Transverse colon (tissue), 4 donors: ENCODE results near the gene CSPG5. TPM values are rescaled to one million over a fixed set of nuclear protein-coding genes. Genes with fewer than 3 reads are reported as not detected.

Experiments
- DNase-seq: peaks from one replicate; pipeline ENCODE4 v3.0.0-alpha.2; 2019
- H3K27ac ChIP-seq, 4 donors: fragments of 200-600 bp; sonication (generic); 2 replicates each; pipeline ENCODE4 v1.5.1; 2016 to 2018; ENCODE audit warnings: inconsistent platforms in 4 of 4
- H3K27me3 ChIP-seq: fragments of 200-600 bp; sonication (generic); 2 replicates; pipeline ENCODE4 v1.5.1; 2017; ENCODE audit warnings: inconsistent platforms
- H3K36me3 ChIP-seq, 4 donors: fragments of 200-600 bp; sonication (generic); 2 replicates each; pipeline ENCODE4 v1.5.1; 2017 to 2019; ENCODE audit warnings: inconsistent platforms in 4 of 4
- H3K4me1 ChIP-seq, 4 donors: fragments of 200-600 bp; sonication (generic); 2 replicates each; pipeline ENCODE4 v1.5.1; 2017 to 2020; ENCODE audit warnings: inconsistent platforms in 4 of 4
- H3K4me3 ChIP-seq, 4 donors: fragments of 200-600 bp; sonication (generic); 1 replicate in 1 of 4; 2 replicates in 3 of 4; pipeline versions ENCODE4 v1.5.1 to v1.6.1; 2017 to 2019; ENCODE audit warnings: inconsistent platforms in 4 of 4
- H3K9me3 ChIP-seq, 2 donors: fragments of 200-600 bp; sonication (generic); 2 replicates each; pipeline ENCODE4 v1.5.1; 2017 to 2019; ENCODE audit warnings: inconsistent platforms in 2 of 2
- EP300 ChIP-seq: sonication (generic); formaldehyde crosslinking; IDR thresholded peaks from one replicate; pipeline ENCODE4 v1.6.1; 2017; ENCODE audit warnings: antibody characterized with exemption, low read depth
- POLR2A ChIP-seq: fragments of 450-650 bp; IDR thresholded peaks from one replicate; pipeline ENCODE4 v1.6.1; 2016; ENCODE audit warnings: antibody characterized with exemption, mild to moderate bottlenecking, moderate library complexity
- POLR2AphosphoS5 ChIP-seq, 3 donors: sonication (generic); formaldehyde crosslinking; IDR thresholded peaks; one replicate each; pipeline ENCODE4 v1.6.1; 2016; ENCODE audit warnings: antibody characterized with exemption in 3 of 3
- WGBS, 2 donors: methylation state at CpG; one replicate each; pipeline ENCODE4 v1.1.5; 2018; ENCODE audit warnings: low coverage in 1 of 2; 5-methylcytosine and 5-hydroxymethylcytosine counted together
- in situ Hi-C, 4 donors: fragments of 200-750 bp; cut with MboI; loops; one replicate each; pipeline versions ENCODE4 v1.15.0 to v1.15.1; 2017; ENCODE audit warnings: low sequenced_read_pairs in 3 of 4, low pct_ligation_motif_present in 1 of 4, low pct_unique_long_range_greater_than_20kb in 1 of 4
- intact Hi-C: fragments of 100-400 bp; cut with DNase I; formaldehyde crosslinking; loops from one replicate; pipeline ENCODE4 v1.15.1; 2023; ENCODE audit warnings: low total_unique reads
- total RNA-seq, 4 donors: library from RNA; depleted of rRNA; stranded (reverse); fragments of >200 nt; gene quantifications; one replicate each; pipeline ENCODE4 v1.1.0, GENCODE V29; 2016
- TF ChIP-seq, protein P1 (sequence below), 5 experiments: fragments of 200-600 bp in 3 of 5; fragments of 450-650 bp in 2 of 5; sonication (generic) in 3 of 5; IDR thresholded peaks; 1 replicate in 2 of 5; 2 replicates in 3 of 5; pipeline ENCODE4 v1.5.1; 2016 to 2017; ENCODE audit warnings: antibody characterized with exemption in 5 of 5, inconsistent platforms in 3 of 5, mild to moderate bottlenecking in 2 of 5, moderate library complexity in 1 of 5

The CSPG5 gene
- total RNA-seq, 4 donors from 2014 or later: 0.60 to 2.6 (median 0.96) TPM; not detected in 1

DNA sequence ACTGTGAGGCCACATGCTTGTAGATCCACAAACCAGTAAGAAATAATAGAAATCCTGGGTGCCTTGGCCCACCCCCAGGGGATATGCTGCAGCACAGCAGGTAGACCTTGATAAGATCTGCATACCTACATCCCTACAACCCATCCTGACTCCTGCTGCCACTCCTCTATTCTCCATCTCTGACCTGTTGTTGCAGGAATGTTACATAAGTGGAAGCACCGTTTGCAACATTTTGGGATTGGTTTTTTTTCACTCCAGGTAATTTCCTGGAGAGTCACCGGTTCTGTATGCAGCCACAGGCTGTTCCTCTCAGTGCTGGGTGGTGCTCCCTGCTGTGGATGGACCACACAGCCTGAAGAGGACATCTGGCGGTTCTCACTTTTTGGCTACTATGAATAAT, 16.1 kb upstream of the CSPG5 start:
- H3K36me3 ChIP-seq: peaks cover 0 to 3% (median under 1%) of the 10 kb centered on the region in 4 donors
- H3K9me3 ChIP-seq: no peaks in the 10 kb centered on the region
- no peak for DNase-seq
- in situ Hi-C loops: no loop called here
- H3K27me3 ChIP-seq: no peaks in the 10 kb centered on the region
- no peak overlapping the region for H3K4me3 ChIP-seq
- H3K4me1 ChIP-seq: no peaks in the 10 kb centered on the region
- H3K27ac ChIP-seq: no peak overlapping the region
- 76% methylated on average over 3 of the region's 3 CpGs; no CpG with 5 or more reads in 1 of the 2 donors for WGBS, 2 donors
- intact Hi-C loops: no loop called here
- no peak for TF ChIP-seq POLR2AphosphoS5 (IDR thresholded peaks at IDR 0.05)
- TF ChIP-seq EP300: no peak
- no peak for TF ChIP-seq POLR2A
- TF ChIP-seq, protein P1, sequence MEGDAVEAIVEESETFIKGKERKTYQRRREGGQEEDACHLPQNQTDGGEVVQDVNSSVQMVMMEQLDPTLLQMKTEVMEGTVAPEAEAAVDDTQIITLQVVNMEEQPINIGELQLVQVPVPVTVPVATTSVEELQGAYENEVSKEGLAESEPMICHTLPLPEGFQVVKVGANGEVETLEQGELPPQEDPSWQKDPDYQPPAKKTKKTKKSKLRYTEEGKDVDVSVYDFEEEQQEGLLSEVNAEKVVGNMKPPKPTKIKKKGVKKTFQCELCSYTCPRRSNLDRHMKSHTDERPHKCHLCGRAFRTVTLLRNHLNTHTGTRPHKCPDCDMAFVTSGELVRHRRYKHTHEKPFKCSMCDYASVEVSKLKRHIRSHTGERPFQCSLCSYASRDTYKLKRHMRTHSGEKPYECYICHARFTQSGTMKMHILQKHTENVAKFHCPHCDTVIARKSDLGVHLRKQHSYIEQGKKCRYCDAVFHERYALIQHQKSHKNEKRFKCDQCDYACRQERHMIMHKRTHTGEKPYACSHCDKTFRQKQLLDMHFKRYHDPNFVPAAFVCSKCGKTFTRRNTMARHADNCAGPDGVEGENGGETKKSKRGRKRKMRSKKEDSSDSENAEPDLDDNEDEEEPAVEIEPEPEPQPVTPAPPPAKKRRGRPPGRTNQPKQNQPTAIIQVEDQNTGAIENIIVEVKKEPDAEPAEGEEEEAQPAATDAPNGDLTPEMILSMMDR (IDR thresholded peaks at IDR 0.05): no peak

DNA sequence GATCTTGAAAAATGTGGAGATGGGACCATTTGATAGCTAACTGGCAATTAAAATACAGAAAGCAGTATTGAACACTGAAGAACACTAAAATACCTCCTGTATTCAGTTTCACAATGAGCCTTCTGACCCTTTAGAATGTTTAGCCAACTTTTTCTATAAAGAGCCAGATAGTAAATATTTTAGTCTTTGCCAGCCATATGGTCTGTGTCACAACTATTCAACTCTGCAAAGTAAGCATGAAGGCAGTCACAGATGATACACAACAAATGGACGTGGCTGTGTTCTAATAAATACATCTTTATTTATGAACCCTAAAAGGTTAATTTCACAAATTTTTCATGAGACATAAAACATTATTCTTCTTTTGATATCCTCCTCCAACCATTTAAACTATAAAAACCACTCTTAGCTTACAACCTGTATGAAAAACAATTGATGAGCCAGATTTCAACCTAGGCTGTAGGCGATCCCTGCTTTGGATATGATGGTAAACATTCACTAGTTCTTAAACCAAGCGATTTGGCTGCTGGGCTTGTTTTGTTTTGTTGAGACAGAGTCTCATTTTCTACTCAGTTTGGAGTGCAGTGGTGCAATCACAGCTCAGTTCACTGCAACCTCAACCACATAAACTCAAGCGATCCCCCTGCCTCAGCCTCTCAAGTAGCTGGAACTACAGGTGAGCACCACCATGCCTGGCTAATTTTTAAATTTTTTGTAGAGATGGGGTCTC, 13.6 kb upstream of the CSPG5 start:
- TF ChIP-seq, protein P1 (IDR thresholded peaks at IDR 0.05): no peak
- TF ChIP-seq EP300: no peak
- TF ChIP-seq POLR2A: no peak
- TF ChIP-seq POLR2AphosphoS5 (IDR thresholded peaks at IDR 0.05): no peak
- no peaks in the 10 kb centered on the region for H3K9me3 ChIP-seq
- H3K4me1 ChIP-seq: no peaks in the 10 kb centered on the region
- no peaks in the 10 kb centered on the region for H3K27me3 ChIP-seq
- intact Hi-C loops: no loop called here
- DNase-seq: no peak
- no peak overlapping the region for H3K4me3 ChIP-seq
- peaks cover 0 to 11% (median 4%) of the 10 kb centered on the region in 4 donors for H3K36me3 ChIP-seq
- no peak overlapping the region for H3K27ac ChIP-seq
- WGBS, 2 donors: 83 to 88% methylated on average over 4 of the region's 4 CpGs
- in situ Hi-C loops: no loop called here

DNA sequence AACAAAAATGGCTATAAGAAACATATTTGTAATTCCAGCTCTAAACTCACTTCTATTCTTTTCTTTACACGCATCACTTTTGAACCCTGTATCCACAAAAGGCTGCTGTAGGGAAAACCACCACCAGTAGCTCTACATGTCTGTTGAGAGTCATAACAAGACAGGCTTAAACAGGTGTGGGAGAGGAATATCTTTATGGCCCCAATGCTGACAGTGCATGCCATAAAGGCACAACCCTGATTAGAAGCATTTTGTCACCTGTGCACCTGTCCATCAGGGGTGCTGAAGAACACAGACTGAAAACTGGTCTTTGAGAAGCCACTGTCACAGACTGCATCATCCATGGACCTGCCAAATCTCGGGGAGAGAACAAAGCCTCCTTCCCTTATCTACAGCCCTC, 11.6 kb upstream of the CSPG5 start:
- no peaks in the 10 kb centered on the region for H3K27me3 ChIP-seq
- intact Hi-C loops: no loop called here
- DNase-seq: peak; percentile 12
- H3K4me3 ChIP-seq: no peak overlapping the region
- H3K36me3 ChIP-seq: peaks cover 0 to 14% (median 6%) of the 10 kb centered on the region in 4 donors
- TF ChIP-seq, protein P1 (IDR thresholded peaks at IDR 0.05): no peak
- TF ChIP-seq POLR2A (no peak), POLR2AphosphoS5 (IDR thresholded peaks at IDR 0.05) (no peak), EP300 (no peak)
- H3K4me1 ChIP-seq: no peaks in the 10 kb centered on the region
- no peaks in the 10 kb centered on the region for H3K9me3 ChIP-seq
- 50 to 65% methylated on average over 1 to 2 of the region's 2 CpGs for WGBS, 2 donors
- in situ Hi-C loops: no loop called here
- H3K27ac ChIP-seq: no peak overlapping the region

DNA sequence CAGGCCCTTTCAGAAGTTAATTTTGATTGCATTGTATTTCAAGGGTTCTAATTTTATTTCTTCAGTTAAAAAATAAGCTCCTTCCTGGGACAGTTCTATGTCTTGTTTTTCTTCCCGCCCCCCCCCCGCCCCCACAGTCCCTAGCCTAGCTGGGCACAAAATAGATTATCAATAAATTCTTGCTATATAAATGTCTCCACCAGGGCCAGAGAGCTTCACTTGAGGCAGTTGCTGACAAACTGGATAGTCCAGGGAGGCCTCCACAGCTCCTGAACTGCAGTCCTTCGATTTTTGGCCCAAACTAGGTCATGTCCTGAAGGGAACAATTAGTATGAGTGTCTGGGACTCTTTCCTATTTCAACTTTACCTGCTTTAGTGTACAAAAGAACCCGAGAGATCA, 9.9 kb upstream of the CSPG5 start:
- DNase-seq: no peak
- no peaks in the 10 kb centered on the region for H3K27me3 ChIP-seq
- TF ChIP-seq, protein P1 (IDR thresholded peaks at IDR 0.05): no peak
- TF ChIP-seq EP300 (no peak), POLR2AphosphoS5 (IDR thresholded peaks at IDR 0.05) (no peak), POLR2A (no peak)
- peaks cover 0 to 14% (median 6%) of the 10 kb centered on the region in 4 donors for H3K36me3 ChIP-seq
- no peaks in the 10 kb centered on the region for H3K4me1 ChIP-seq
- intact Hi-C loops: no loop called here
- WGBS, 2 donors: 90 to 95% methylated on average over 2 to 4 of the region's 4 CpGs
- H3K4me3 ChIP-seq: no peak overlapping the region
- in situ Hi-C loops: no loop called here
- H3K27ac ChIP-seq: no peak overlapping the region
- no peaks in the 10 kb centered on the region for H3K9me3 ChIP-seq
